Renal cortical epithelial cell (primary cell): ENCODE data around the gene TGIF2. TPM values are rescaled to one million over a fixed set of nuclear protein-coding genes. Genes with fewer than 3 reads are reported as not detected.
A peak's percentile ranks its signal among the peaks of the same experiment; 100 is the strongest.

Source experiments
- DNase-seq: peaks from one replicate; pipeline ENCODE4 v3.0.0-alpha.2; 2011; ENCODE audit warnings: low read depth
- total RNA-seq: library from RNA; depleted of rRNA; stranded (reverse); fragments of >200 nt; gene quantifications from 2 replicates; pipeline ENCODE4 v1.2.3, GENCODE V29; 2014

TGIF2 gene
- 13.4 and 21.5 TPM in 2 replicates for total RNA-seq

- peak; percentile 55 for DNase-seq
These were observed at the start of gene TGIF2 for GRCh38 chr20:36573103-36573797. Gene TGIF2 (plus strand): TSS chr20:36573597. CDS start chr20:36578775, 5,178 bp downstream.

- DNase-seq: no peak
These were observed 47.6 kb upstream of the TGIF2 start for GRCh38 chr20:36525620-36526365.

- DNase-seq: no peak
These were observed 46.8 kb upstream of the TGIF2 start for GRCh38 chr20:36526521-36527011.

- no peak for DNase-seq
These were observed 45.9 kb upstream of the TGIF2 start for GRCh38 chr20:36527331-36528125.

- DNase-seq: no peak
These were observed 45.1 kb upstream of the TGIF2 start for GRCh38 chr20:36528176-36528874.

- no peak for DNase-seq
These were observed 44.5 kb upstream of the TGIF2 start for GRCh38 chr20:36528875-36529417.

- DNase-seq: no peak
These were observed 41.0 kb upstream of the TGIF2 start for GRCh38 chr20:36532388-36532787.

GRCh38 chr20:36532822-36533221 is 40.6 kb upstream of the TGIF2 start:
- DNase-seq: no peak

- DNase-seq: no peak
These were observed 35.2 kb upstream of the TGIF2 start for GRCh38 chr20:36538026-36538722.

- DNase-seq: no peak
These were observed 32.7 kb upstream of the TGIF2 start for GRCh38 chr20:36540551-36541211.

GRCh38 chr20:36541227-36541767 is 32.1 kb upstream of the TGIF2 start, which contains the start of gene MYL9:
Gene MYL9 (plus strand): TSS chr20:36541519. CDS start chr20:36544885, 3,366 bp downstream.
- DNase-seq: peak; percentile 16

GRCh38 chr20:36541768-36542488 is 31.5 kb upstream of the TGIF2 start:
- no peak for DNase-seq

- DNase-seq: no peak
These were observed 30.7 kb upstream of the TGIF2 start for GRCh38 chr20:36542516-36543183.

GRCh38 chr20:36543184-36544133 is 29.9 kb upstream of the TGIF2 start:
- peak; percentile 28 for DNase-seq

GRCh38 chr20:36544134-36545018 is 29.0 kb upstream of the TGIF2 start:
- peak; percentile 21 for DNase-seq

- DNase-seq: no peak
These were observed 27.2 kb upstream of the TGIF2 start for GRCh38 chr20:36546111-36546736.
